Upper lobe of left lung (tissue), 6 donors: Measurements from ENCODE around the gene LAYN. TPM values are rescaled to one million over a fixed set of nuclear protein-coding genes. Genes with fewer than 3 reads are reported as not detected.
A peak's percentile ranks its signal among the peaks of the same experiment; 100 is the strongest.

ENCODE experiments used
- ATAC-seq, 2 donors: fragments of 200-7000 bp; cut with Tn5 transposase; one replicate each; pipeline ENCODE4 v1.9.1; 2022; ENCODE audit warnings: mild to moderate bottlenecking in 2 of 2, moderate library complexity in 2 of 2; ENCODE audit not compliant: low FRiP score in 2 of 2
- DNase-seq, 2 donors: peaks; one replicate each; pipeline ENCODE4 v3.0.0-alpha.2; 2019 to 2020
- H3K27ac ChIP-seq, 4 donors: fragments of 200-600 bp; sonication (generic); one replicate each; pipeline ENCODE4 v1.5.1; 2016 to 2019
- H3K27me3 ChIP-seq, 4 donors: fragments of 200-600 bp; sonication (generic); one replicate each; pipeline ENCODE4 v1.5.1; 2017 to 2019
- H3K36me3 ChIP-seq, 4 donors: fragments of 200-600 bp; sonication (generic); one replicate each; pipeline ENCODE4 v1.5.1; 2016 to 2019
- H3K4me1 ChIP-seq, 4 donors: fragments of 200-600 bp; sonication (generic); one replicate each; pipeline ENCODE4 v1.5.1; 2018 to 2019
- H3K4me3 ChIP-seq, 4 donors: fragments of 200-600 bp; sonication (generic); one replicate each; pipeline ENCODE4 v1.5.1; 2017 to 2019; ENCODE audit warnings: mild to moderate bottlenecking in 2 of 4, moderate library complexity in 1 of 4
- H3K9me3 ChIP-seq, 4 donors: fragments of 200-600 bp; sonication (generic); one replicate each; pipeline ENCODE4 v1.5.1; 2018 to 2019
- CTCF ChIP-seq, 6 experiments: fragments of 450-650 bp in 4 of 6; fragments of 200-600 bp in 2 of 6; sonication (generic) in 2 of 6; IDR thresholded peaks; one replicate each; pipeline ENCODE4 v1.5.1; 2016 to 2019; ENCODE audit warnings: antibody characterized with exemption in 6 of 6
- EP300 ChIP-seq, 4 donors: sonication (generic); formaldehyde crosslinking; IDR thresholded peaks; one replicate each; pipeline ENCODE4 v1.5.1; 2017; ENCODE audit warnings: antibody characterized with exemption in 4 of 4, control low read depth in 2 of 4
- POLR2A ChIP-seq, 4 donors: fragments of 450-650 bp; IDR thresholded peaks; one replicate each; pipeline ENCODE4 v1.5.1; 2016 to 2017; ENCODE audit warnings: antibody characterized with exemption in 4 of 4, mild to moderate bottlenecking in 2 of 4
- POLR2AphosphoS5 ChIP-seq, 2 donors: sonication (generic); formaldehyde crosslinking; IDR thresholded peaks; one replicate each; pipeline ENCODE4 v1.5.1; 2017; ENCODE audit warnings: antibody characterized with exemption in 2 of 2
- WGBS, 2 donors: methylation state at CpG; one replicate each; pipeline ENCODE4 v1.1.5; 2017 to 2018; 5-methylcytosine and 5-hydroxymethylcytosine counted together
- total RNA-seq, 6 donors: library from RNA; depleted of rRNA in 4 of 6; stranded (reverse); fragments of >200 nt in 4 of 6; gene quantifications; one replicate each; pipeline versions ENCODE4 v1.1.0 to v1.2.1, GENCODE V29; 2016 to 2021
- donor health status: DM: no; HTN: no; CAD: no; lungs with moderate emphysema.
- donor health status: DM: no; HTN: yes; CAD: no; lungs with severe emphysema.

The LAYN gene
- total RNA-seq, 6 donors from 2014 or later: 3.1 to 46.6 (median 13.9) TPM

DNA sequence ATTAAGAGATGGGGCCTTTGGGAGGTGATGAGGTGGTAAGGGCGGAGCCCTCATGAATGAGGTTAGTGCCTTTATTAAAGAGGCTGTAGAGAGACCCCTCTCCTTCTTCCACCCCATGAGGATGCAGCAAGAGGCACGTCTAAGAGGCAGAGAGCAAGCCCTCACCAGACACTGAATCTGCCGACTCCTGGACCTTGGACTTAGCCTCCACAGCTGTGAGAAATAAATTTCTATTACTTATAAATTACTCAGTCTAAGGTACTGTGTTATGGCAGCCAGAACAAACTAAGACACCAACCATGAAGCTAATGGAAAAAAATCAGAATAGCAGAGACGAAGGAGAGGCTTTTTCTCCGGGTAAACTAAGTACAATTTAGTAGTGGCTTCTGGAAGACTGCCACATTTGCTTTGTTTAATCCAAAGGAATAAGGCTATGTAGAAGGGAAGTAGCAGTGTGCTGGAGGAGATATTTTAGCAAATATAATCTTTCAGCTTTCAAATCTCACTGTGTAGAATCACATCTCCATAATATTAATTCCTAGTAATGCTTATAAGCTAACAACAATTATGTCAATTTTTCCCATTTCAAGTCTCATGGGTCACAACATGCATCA is 49.5 kb downstream of the LAYN start:
- DNase-seq (no peak), ATAC-seq (no peak)
- TF ChIP-seq POLR2AphosphoS5 (IDR thresholded peaks at IDR 0.05) (no peak), EP300 (IDR thresholded peaks at IDR 0.05) (no peak), CTCF (IDR thresholded peaks at IDR 0.05) (no peak), POLR2A (IDR thresholded peaks at IDR 0.05) (no peak)
- Histone ChIP-seq H3K27me3 (no peaks in the 10 kb centered on the region), H3K4me3 (no peak overlapping the region), H3K9me3 (no peaks in the 10 kb centered on the region), H3K36me3 (no peaks in the 10 kb centered on the region), H3K27ac (no peak overlapping the region), H3K4me1 (no peaks in the 10 kb centered on the region)
- 72 to 73% methylated on average over 5 of the region's 5 CpGs for WGBS, 2 donors

GRCh38 chr11:111591187-111591960 is 50.9 kb downstream of the LAYN start:
- WGBS, 2 donors: 71 to 77% methylated on average over 4 of the region's 4 CpGs
- no peak for TF ChIP-seq POLR2A (IDR thresholded peaks at IDR 0.05)
- TF ChIP-seq EP300 (IDR thresholded peaks at IDR 0.05): no peak
- no peak for TF ChIP-seq POLR2AphosphoS5 (IDR thresholded peaks at IDR 0.05)
- no peak for TF ChIP-seq CTCF (IDR thresholded peaks at IDR 0.05)
- Histone ChIP-seq H3K4me1 (no peaks in the 10 kb centered on the region), H3K27me3 (no peaks in the 10 kb centered on the region), H3K4me3 (no peak overlapping the region), H3K9me3 (no peaks in the 10 kb centered on the region), H3K36me3 (no peaks in the 10 kb centered on the region), H3K27ac (no peak overlapping the region)
- no peak for DNase-seq
- ATAC-seq: peak in 1 of 2 donors; percentile 43

GRCh38 chr11:111592491-111592890 is 52.0 kb downstream of the LAYN start:
- Histone ChIP-seq H3K36me3 (no peaks in the 10 kb centered on the region), H3K4me1 (peaks cover 0 to under 1% (median 0%) of the 10 kb centered on the region in 4 donors), H3K4me3 (no peak overlapping the region), H3K27me3 (no peaks in the 10 kb centered on the region), H3K9me3 (no peaks in the 10 kb centered on the region), H3K27ac (no peak overlapping the region)
- DNase-seq: no peak
- TF ChIP-seq CTCF (IDR thresholded peaks at IDR 0.05): no peak
- TF ChIP-seq POLR2A (IDR thresholded peaks at IDR 0.05): no peak
- no peak for TF ChIP-seq EP300 (IDR thresholded peaks at IDR 0.05)
- no peak for TF ChIP-seq POLR2AphosphoS5 (IDR thresholded peaks at IDR 0.05)
- no peak for ATAC-seq

- TF ChIP-seq POLR2A (IDR thresholded peaks at IDR 0.05) (no peak), EP300 (IDR thresholded peaks at IDR 0.05) (no peak), POLR2AphosphoS5 (IDR thresholded peaks at IDR 0.05) (no peak), CTCF (IDR thresholded peaks at IDR 0.05) (no peak)
- Histone ChIP-seq H3K27me3 (no peaks in the 10 kb centered on the region), H3K27ac (no peak overlapping the region), H3K9me3 (no peaks in the 10 kb centered on the region), H3K4me3 (no peak overlapping the region), H3K4me1 (peaks cover 0 to 6% (median 0%) of the 10 kb centered on the region in 4 donors), H3K36me3 (no peaks in the 10 kb centered on the region)
- no peak for DNase-seq
- no peak for ATAC-seq
- WGBS, 2 donors: 83 to 90% methylated on average over 1 of the region's 1 CpG
Measured at GRCh38 chr11:111596319-111596718, 55.8 kb downstream of the LAYN start.
